Measurements from ENCODE around the gene AADACL2. TPM values are rescaled to one million over a fixed set of nuclear protein-coding genes. Genes with fewer than 3 reads are reported as not detected.

Gene AADACL2
- not detected in 2 replicates for total RNA-seq (2022)
- Bru-seq, nascent RNA: not detected
- percentile 4 among the genes with signal in this experiment for BruChase-seq, experiment 1, labeled RNA remaining after a 6-hour chase
- percentile 4 among the genes with signal in this experiment for BruChase-seq, experiment 2, labeled RNA remaining after a 2-hour chase
- long read RNA-seq: 0 reads

GRCh38 chr3:151733613-151734012 lies at the start of gene AADACL2:
Gene AADACL2 (plus strand): TSS chr3:151733927. CDS start chr3:151734036, 109 bp downstream.
- no peaks in the 10 kb centered on the region for H3K36me3 Mint-ChIP-seq (ENCODE audit: insufficient read depth, unreplicated experiment)
- H3K4me1 Mint-ChIP-seq (ENCODE audit: insufficient read depth, unreplicated experiment): no peaks in the 10 kb centered on the region
- POLR2A ChIA-PET: interaction anchor here (0.7 kb wide), 1 partner anchor 1068 kb away, joined by 3 read pairs; no protein-coding TSS in a partner anchor
- H3K4me3 Mint-ChIP-seq (ENCODE audit: unreplicated experiment): no peak within 1 kb of the TSS
- CTCF ChIA-PET: interaction anchor here (0.6 kb wide), 1 partner anchor 373 kb away, joined by 9 read pairs; no protein-coding TSS in a partner anchor
- no peaks in the 10 kb centered on the region for H3K27me3 Mint-ChIP-seq (ENCODE audit: insufficient read depth, unreplicated experiment)
- BruUV-seq (replicated peaks): no TSS peak
- no peak for TF ChIP-seq CTCF (IDR thresholded peaks at IDR 0.05; ENCODE audit: unreplicated experiment)
- intact Hi-C loops (cut with micrococcal nuclease): no loop called here
- peaks cover 15% of the 10 kb centered on the region for H3K9me3 Mint-ChIP-seq (ENCODE audit: unreplicated experiment)
- no peak for DNase-seq (ENCODE audit: unreplicated experiment)
- no peak within 1 kb of the TSS for H3K27ac Mint-ChIP-seq (ENCODE audit: low read depth, unreplicated experiment)

GRCh38 chr3:151684094-151684493 lies 49.6 kb upstream of the AADACL2 start:
- no peak for DNase-seq (ENCODE audit: unreplicated experiment)
- Mint-ChIP-seq H3K4me3 (ENCODE audit: unreplicated experiment) (no peak overlapping the region), H3K27ac (ENCODE audit: low read depth, unreplicated experiment) (no peak overlapping the region), H3K9me3 (ENCODE audit: unreplicated experiment) (no peaks in the 10 kb centered on the region), H3K36me3 (ENCODE audit: insufficient read depth, unreplicated experiment) (no peaks in the 10 kb centered on the region), H3K27me3 (ENCODE audit: insufficient read depth, unreplicated experiment) (no peaks in the 10 kb centered on the region), H3K4me1 (ENCODE audit: insufficient read depth, unreplicated experiment) (no peaks in the 10 kb centered on the region)
- POLR2A ChIA-PET: interaction anchor here (0.5 kb wide), 1 partner anchor 34 kb away, joined by 3 read pairs; no protein-coding TSS in a partner anchor
- BruUV-seq (replicated peaks): no TSS peak
- CTCF ChIA-PET: interaction anchor here (0.6 kb wide), 1 partner anchor 942 kb away, joined by 4 read pairs; no protein-coding TSS in a partner anchor
- intact Hi-C loops (cut with micrococcal nuclease): no loop called here
- no peak for TF ChIP-seq CTCF (IDR thresholded peaks at IDR 0.05; ENCODE audit: unreplicated experiment)

GRCh38 chr3:151686257-151686656 lies 47.5 kb upstream of the AADACL2 start:
- H3K36me3 Mint-ChIP-seq (ENCODE audit: insufficient read depth, unreplicated experiment): no peaks in the 10 kb centered on the region
- no peak overlapping the region for H3K27ac Mint-ChIP-seq (ENCODE audit: low read depth, unreplicated experiment)
- H3K9me3 Mint-ChIP-seq (ENCODE audit: unreplicated experiment): no peaks in the 10 kb centered on the region
- no peak overlapping the region for H3K4me3 Mint-ChIP-seq (ENCODE audit: unreplicated experiment)
- ChIA-PET POLR2A (interaction anchor here (0.5 to 0.6 kb wide), 2 partner anchors 101 to 833 kb away, joined by 3 to 5 read pairs; no protein-coding TSS in a partner anchor), CTCF (interaction anchor here (1.0 kb wide), 1 partner anchor 10 kb away, joined by 4 read pairs; no protein-coding TSS in a partner anchor)
- no peak for TF ChIP-seq CTCF (IDR thresholded peaks at IDR 0.05; ENCODE audit: unreplicated experiment)
- no peaks in the 10 kb centered on the region for H3K27me3 Mint-ChIP-seq (ENCODE audit: insufficient read depth, unreplicated experiment)
- intact Hi-C loops (cut with micrococcal nuclease): no loop called here
- DNase-seq (ENCODE audit: unreplicated experiment): no peak
- BruUV-seq (replicated peaks): no TSS peak
- H3K4me1 Mint-ChIP-seq (ENCODE audit: insufficient read depth, unreplicated experiment): no peaks in the 10 kb centered on the region

- no TSS peak for BruUV-seq (replicated peaks)
- H3K4me3 Mint-ChIP-seq (ENCODE audit: unreplicated experiment): no peak overlapping the region
- POLR2A ChIA-PET: interaction anchor here (0.5 to 0.7 kb wide), 3 partner anchors 12 to 834 kb away, joined by 3 to 5 read pairs (median 5); no protein-coding TSS in a partner anchor
- no peaks in the 10 kb centered on the region for H3K9me3 Mint-ChIP-seq (ENCODE audit: unreplicated experiment)
- H3K36me3 Mint-ChIP-seq (ENCODE audit: insufficient read depth, unreplicated experiment): no peaks in the 10 kb centered on the region
- intact Hi-C loops (cut with micrococcal nuclease): no loop called here
- H3K4me1 Mint-ChIP-seq (ENCODE audit: insufficient read depth, unreplicated experiment): no peaks in the 10 kb centered on the region
- no peaks in the 10 kb centered on the region for H3K27me3 Mint-ChIP-seq (ENCODE audit: insufficient read depth, unreplicated experiment)
- CTCF ChIA-PET: no interaction called here
- no peak for DNase-seq (ENCODE audit: unreplicated experiment)
- H3K27ac Mint-ChIP-seq (ENCODE audit: low read depth, unreplicated experiment): no peak overlapping the region
- TF ChIP-seq CTCF (IDR thresholded peaks at IDR 0.05; ENCODE audit: unreplicated experiment): no peak
These were observed 46.7 kb upstream of the AADACL2 start for GRCh38 chr3:151687076-151687475.

Data from MCF 10A (cell line).